ENCODE data around the gene EIF2AK3.
A peak's percentile ranks its signal among the peaks of the same experiment; 100 is the strongest.
"Not testable (repeated sequence)": the region's sequence is repeated elsewhere in the genome, so short reads cannot be mapped to it uniquely, and the experiment has no call there.

Gene EIF2AK3

GRCh38 chr2:88591698-88592097 is 35.6 kb downstream of the EIF2AK3 start:
- DNase-seq: no peak

- peak; percentile 38 for DNase-seq
These were observed 36.2 kb downstream of the EIF2AK3 start for GRCh38 chr2:88590998-88591613.

GRCh38 chr2:88585969-88586368 is 41.3 kb downstream of the EIF2AK3 start:
- no peak for DNase-seq

- no peak for DNase-seq
These were observed 45.2 kb downstream of the EIF2AK3 start for GRCh38 chr2:88582030-88582429.

- no peak for DNase-seq
These were observed 47.2 kb downstream of the EIF2AK3 start for GRCh38 chr2:88580088-88580487.

- DNase-seq: no peak
These were observed 51.6 kb downstream of the EIF2AK3 start for GRCh38 chr2:88575630-88576029.

- no peak for DNase-seq
These were observed 52.2 kb downstream of the EIF2AK3 start for GRCh38 chr2:88575051-88575450.

- DNase-seq: no peak
These were observed 52.8 kb downstream of the EIF2AK3 start for GRCh38 chr2:88574445-88574844.

- DNase-seq: no peak
These were observed 59.1 kb downstream of the EIF2AK3 start for GRCh38 chr2:88568179-88568578.

GRCh38 chr2:88564402-88564801 is 62.9 kb downstream of the EIF2AK3 start:
- DNase-seq: no peak

- DNase-seq: no peak
These were observed 64.1 kb downstream of the EIF2AK3 start for GRCh38 chr2:88563129-88563528.

GRCh38 chr2:88561646-88562388 is 65.4 kb downstream of the EIF2AK3 start:
- DNase-seq: no peak

- no peak for DNase-seq
These were observed 66.5 kb downstream of the EIF2AK3 start for GRCh38 chr2:88560619-88561307.

GRCh38 chr2:88557290-88557689 is 70.0 kb downstream of the EIF2AK3 start:
- DNase-seq: no peak

GRCh38 chr2:88556026-88556425 is 71.2 kb downstream of the EIF2AK3 start:
- DNase-seq: no peak

GRCh38 chr2:88554189-88554588 is 73.1 kb downstream of the EIF2AK3 start:
- DNase-seq: no peak

- DNase-seq: no peak
These were observed 77.5 kb downstream of the EIF2AK3 start for GRCh38 chr2:88549616-88550292.

- DNase-seq: not testable (repeated sequence)
These were observed 81.0 kb downstream of the EIF2AK3 start for GRCh38 chr2:88546291-88546690.

GRCh38 chr2:88545118-88545517 is 82.1 kb downstream of the EIF2AK3 start:
- DNase-seq: no peak

- DNase-seq: no peak
These were observed 83.7 kb downstream of the EIF2AK3 start for GRCh38 chr2:88543541-88544057.

GRCh38 chr2:88542668-88543067 is 84.6 kb downstream of the EIF2AK3 start:
- no peak for DNase-seq

- no peak for DNase-seq
These were observed 86.9 kb downstream of the EIF2AK3 start for GRCh38 chr2:88540346-88540745.

GRCh38 chr2:88538362-88538917 is 88.8 kb downstream of the EIF2AK3 start:
- no peak for DNase-seq

Data from NCI-H1105 treated with DMSO at 0.1 percent for 48 hours (cell line).